Brain pericyte (primary cell): ENCODE results near the gene ABCA12.

Experiments used
- DNase-seq: peaks from one replicate; pipeline ENCODE4 v3.0.0-alpha.2; 2012; ENCODE audit warnings: low read depth, low spot score

ABCA12 gene

DNA sequence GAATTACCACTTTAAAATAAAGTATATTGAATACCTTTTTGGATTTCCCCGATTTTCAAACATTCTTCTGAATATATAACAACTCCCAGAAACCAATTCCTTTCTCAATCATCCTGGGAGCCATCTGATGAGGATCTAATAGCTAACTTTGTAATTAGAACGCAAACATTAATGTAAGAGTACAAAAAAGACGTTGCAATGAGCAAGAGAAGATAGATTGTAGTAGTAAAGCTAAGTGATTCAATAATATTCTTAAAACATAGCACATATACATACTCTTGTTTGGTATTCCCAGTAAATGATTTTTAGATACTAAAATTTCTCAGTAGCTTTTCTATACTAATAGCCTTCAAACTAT is 1.1 kb downstream of the ABCA12 start:
- no peak for DNase-seq

DNA sequence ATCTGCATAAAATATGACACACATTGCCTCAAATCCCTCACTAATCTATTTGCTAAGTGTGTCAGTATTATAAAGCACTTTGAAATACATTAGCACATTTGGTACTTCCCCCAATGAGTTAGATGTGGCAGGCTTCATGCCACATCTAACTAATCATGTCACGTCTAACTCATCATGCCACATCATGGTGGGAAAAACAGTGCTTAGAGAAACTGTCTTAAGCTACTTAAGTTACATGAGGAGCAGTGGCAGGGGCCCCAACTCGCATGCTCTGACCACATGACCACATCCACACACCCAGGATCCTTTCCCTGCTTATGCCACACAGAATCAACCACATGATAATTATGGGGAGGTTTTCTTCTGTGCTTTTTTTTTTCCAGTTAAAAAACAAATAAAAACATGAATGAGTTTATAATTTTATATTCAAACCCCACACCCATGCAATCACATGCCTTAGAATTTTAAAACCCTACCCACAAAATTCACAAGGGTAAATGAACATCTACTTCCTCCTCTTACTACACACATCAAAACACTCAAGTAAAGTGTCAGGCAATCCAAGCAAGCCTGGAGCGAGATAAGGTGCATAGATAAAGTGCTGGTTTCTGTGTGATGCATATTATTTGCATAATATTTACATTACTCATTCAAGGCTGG is 1.6 kb downstream of the ABCA12 start:
- DNase-seq, result no peak

DNA sequence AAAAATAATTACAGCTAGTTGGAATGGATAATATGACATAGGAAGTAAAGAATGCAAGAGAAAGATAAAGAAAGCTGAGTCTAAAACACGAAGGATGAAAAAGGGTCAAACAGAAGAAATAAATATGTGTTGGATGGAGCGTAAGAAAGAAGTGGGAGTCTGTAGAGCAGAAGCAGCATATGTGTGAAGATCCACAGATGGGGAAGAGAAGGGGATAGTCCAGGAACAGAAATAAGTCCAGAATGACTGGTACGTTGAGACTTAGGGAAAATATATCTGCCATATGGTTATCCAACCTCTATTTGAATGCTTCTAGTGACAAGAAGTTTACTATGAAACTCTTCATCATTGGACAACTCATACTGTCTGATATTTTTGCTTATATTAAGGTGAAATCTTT is 18.0 kb downstream of the ABCA12 start:
- DNase-seq, result no peak

DNA sequence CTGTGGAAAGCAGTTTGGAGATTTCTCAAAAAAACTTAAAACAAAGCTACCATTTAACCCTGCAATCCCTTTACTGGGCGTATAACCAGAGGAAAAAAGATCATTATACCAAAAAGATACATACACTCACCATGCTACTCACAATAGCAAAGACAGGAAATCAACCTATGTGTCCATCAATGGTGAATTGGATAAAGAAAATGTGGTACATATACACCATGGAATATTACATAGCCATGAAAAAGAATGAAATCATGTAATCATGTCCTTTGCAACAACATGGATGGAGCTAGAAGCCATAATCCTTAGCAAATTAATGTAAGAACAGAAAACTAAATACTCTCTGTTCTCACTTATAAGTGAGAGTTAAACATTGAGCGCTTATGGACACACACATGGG is 18.6 kb downstream of the ABCA12 start:
- no peak for DNase-seq

DNA sequence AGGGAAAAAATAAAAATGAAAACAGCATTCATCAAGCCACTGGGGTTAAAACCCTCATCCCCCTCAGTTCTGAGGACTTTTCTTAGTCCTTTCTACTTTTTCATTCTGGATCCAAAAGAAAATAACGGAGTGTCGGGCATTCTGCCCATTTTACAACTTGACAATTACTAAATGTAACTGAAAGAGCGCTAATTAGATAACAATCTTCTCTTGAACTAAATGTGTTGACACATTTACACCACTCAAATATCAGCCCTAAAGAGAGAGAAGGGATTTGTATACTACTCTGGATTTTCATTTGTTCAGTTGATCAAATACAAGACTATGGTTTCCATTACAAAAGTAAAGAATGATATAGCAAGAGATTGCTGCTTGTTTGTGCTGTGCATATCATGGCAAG is 27.5 kb downstream of the ABCA12 start:
- DNase-seq, result no peak

GRCh38 chr2:215107216-215108056 is 31.0 kb downstream of the ABCA12 start:
- DNase-seq, result no peak

GRCh38 chr2:215105607-215106354 is 32.6 kb downstream of the ABCA12 start:
- DNase-seq, result no peak

DNA sequence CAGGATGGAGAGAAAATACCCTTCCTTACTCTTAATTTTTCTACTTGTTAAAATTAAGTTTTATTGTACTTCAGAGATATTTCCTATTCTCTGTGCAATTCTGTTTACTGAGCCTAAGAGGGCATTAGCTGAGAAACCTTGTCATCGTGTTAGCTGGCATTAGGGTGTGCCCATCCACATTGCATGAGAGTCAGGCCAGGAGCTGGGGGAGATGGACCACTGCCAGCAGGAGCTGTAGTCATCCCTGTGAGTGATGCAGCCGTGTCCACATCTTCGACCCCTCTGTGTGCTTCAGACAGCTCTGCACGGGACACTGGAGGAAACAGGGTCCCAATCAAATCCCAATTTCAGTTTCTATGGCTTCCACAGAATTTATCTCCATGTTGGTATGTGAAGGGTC is 34.2 kb downstream of the ABCA12 start:
- no peak for DNase-seq

DNA sequence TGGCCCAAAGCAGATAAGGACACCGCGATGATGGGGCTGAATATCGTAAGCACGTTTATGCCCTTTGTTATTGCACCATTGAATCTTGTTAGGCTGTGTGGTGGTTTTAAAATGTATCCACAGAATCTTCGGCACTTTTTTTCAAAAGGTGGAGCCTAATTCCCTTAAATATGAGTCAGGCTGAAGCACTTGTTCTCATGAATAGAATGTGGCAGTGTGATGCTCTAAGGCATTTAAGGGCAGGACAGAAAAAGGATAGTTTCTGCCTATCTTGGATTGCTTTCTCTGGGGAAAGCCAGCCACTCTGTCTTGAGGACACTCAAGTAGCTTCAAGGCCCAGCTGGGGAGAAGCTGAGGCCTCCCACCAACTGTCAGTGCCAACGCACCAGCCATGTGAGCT is 39.6 kb downstream of the ABCA12 start:
- DNase-seq, result no peak

- no peak for DNase-seq
Measured at GRCh38 chr2:215084080-215084479, 54.3 kb downstream of the ABCA12 start.

DNA sequence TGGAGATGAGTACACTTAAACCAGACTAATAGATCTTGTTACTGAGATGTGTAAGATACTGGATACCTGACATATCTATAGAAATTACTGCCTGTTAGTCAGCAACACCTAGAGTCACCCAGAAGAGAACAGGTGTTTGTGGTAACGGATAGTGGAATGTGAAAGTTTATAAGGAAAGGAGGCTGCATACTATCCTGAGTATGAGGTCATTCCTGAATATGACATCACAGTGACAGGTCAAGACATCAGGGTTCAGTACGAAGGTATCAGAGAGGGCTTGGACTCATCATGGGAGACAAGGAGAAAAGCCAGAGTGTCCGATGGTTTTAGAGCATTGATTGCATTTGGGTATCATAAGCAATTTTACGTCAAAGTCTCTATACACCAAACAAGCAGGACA is 55.3 kb downstream of the ABCA12 start:
- DNase-seq, result no peak

GRCh38 chr2:215082446-215082845 is 56.0 kb downstream of the ABCA12 start:
- DNase-seq, result no peak

GRCh38 chr2:215080545-215080944 is 57.9 kb downstream of the ABCA12 start:
- no peak for DNase-seq

DNA sequence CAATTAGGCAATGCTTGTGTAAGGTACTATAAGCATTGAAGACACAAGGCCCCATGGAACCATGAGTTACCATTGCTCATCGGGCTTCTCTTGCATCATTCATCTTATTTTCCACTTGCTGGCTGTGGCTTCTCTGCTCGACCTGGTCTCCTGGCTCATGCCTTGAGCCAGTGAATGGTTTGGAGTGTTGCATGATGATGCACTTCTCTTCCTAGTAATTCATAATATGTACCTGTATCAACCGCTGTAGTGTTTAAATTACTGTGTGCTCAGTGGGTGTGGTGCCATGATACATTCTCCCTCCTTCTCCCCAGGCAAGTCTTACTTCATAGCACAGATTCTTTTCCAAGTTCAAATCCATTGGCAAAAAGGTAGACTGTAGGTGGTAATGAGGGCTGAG is 66.8 kb downstream of the ABCA12 start:
- no peak for DNase-seq

- DNase-seq, result no peak
Measured at GRCh38 chr2:215068399-215068798, 70.0 kb downstream of the ABCA12 start.

DNA sequence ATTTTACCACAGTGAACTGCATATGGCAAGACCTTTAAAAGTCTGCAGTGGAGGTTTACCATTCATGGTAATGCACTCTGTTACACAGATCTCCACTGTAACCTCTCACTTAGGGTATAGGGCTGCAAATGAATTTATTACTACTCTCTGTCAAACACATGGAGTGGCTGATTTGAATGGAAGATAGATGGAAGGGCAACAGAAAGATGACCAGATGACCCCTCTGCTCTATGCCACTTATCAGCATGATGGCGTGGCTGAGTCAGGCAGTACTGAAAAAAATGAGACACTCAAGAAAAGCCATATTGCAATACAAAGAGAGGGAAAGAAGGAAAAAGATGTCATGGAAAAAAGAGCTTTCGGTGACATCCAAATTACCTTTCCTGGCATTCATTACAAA is 72.3 kb downstream of the ABCA12 start:
- no peak for DNase-seq

GRCh38 chr2:215063526-215063925 is 74.9 kb downstream of the ABCA12 start:
- no peak for DNase-seq

DNA sequence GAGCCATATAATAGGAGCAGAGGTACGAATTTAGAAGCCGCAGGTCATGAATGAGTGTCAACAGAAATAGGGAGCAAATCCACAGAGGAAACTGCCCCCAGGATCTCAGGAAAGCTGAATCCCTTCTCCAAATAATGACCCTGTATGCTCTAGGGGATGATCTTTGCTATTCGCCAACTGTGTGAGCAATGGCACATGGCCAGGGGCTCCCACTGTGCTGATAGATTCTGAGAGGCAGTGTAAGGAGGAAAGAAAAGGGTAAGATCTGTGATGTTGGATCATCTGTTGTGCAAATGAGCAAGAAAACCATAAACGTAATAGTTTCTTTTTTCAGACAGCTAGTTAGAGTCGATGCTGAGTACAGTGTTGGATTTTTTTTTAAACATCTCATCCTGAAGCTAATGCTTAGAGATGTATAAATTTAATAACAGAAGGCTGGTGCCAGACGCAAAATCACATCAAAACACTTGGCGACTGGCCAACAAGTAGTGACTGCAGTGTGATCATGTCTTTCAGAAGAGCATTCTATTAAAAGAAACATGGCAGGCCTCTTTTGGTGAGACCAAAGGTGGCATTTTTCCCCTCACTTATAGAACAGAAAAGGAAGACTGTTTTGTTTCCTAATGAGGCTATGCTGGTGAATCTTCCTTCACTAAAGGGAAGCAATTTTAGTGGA is 77.4 kb downstream of the ABCA12 start:
- DNase-seq, result no peak

DNA sequence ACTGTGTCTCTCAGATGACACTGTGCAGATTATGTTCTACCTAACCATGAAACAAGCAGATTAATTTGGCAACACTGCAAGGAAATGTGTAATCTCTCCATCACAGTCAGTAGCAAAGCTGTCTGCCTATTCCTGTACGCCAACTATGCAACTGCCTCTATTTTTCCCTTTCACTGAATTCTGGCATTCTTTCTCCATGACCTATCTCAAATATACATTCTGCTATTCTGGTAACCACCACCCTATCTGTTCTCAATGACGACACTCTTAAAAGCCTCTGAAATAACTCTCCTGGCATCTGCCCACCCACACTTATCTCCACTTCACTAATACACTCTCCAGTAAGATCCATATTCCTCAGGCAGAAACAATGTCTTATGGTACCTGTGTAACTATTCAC is 78.7 kb downstream of the ABCA12 start:
- no peak for DNase-seq

DNA sequence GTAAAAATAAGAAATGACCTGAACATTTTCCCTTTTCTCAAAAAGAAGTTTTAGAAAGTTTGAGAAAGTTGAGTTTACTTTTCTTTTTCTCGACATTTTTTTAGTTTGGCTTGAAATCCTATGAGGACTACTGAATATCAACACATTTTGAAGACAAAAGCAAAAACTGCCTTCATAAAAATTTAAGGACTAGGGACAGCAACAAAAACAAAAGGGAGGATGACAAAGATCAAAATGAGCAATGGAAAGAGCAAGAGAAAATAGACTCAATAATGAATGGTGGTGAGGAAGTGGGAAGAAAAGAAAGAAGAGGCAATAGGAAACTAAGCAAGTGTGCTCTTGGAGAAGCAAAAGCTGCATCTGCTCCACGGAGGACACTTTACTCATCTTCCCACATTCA is 82.5 kb downstream of the ABCA12 start:
- DNase-seq, result no peak

GRCh38 chr2:215052810-215053209 is 85.6 kb downstream of the ABCA12 start:
- no peak for DNase-seq

GRCh38 chr2:215052404-215052803 is 86.0 kb downstream of the ABCA12 start:
- DNase-seq, result no peak
